Non-pigmented ciliary epithelial cell (primary cell): ENCODE data around the gene PCAT6.
"Not testable (repeated sequence)": the region's sequence is repeated elsewhere in the genome, so short reads cannot be mapped to it uniquely, and the experiment has no call there.

Experiments
- DNase-seq: peaks from one replicate; pipeline ENCODE4 v3.0.0-alpha.2; 2010; ENCODE audit warnings: low read depth

PCAT6 gene

GRCh38 chr1:202807451-202807925, 3.3 kb upstream of the PCAT6 start:
- no peak for DNase-seq

GRCh38 chr1:202807926-202808757, 2.6 kb upstream of the PCAT6 start, which contains the start of gene KDM5B:
KDM5B (minus strand) TSS chr1:202808421; CDS start chr1:202808305, 116 bp downstream.
- DNase-seq, result no peak

- no peak for DNase-seq
These were observed 1.1 kb upstream of the PCAT6 start for GRCh38 chr1:202809597-202810159.

GRCh38 chr1:202810193-202810614, 550 bp upstream of the PCAT6 start:
- no peak for DNase-seq

GRCh38 chr1:202811296-202812175, 782 bp downstream of the PCAT6 start:
- DNase-seq, result no peak

GRCh38 chr1:202812176-202813026, 1.6 kb downstream of the PCAT6 start:
- DNase-seq, result no peak

GRCh38 chr1:202815120-202815519, 4.4 kb downstream of the PCAT6 start:
- no peak for DNase-seq

GRCh38 chr1:202818819-202819218, 8.1 kb downstream of the PCAT6 start:
- no peak for DNase-seq

GRCh38 chr1:202821467-202821866, 10.7 kb downstream of the PCAT6 start:
- DNase-seq, result no peak

- DNase-seq, result no peak
These were observed 15.0 kb downstream of the PCAT6 start for GRCh38 chr1:202825748-202826147.

- DNase-seq, result not testable (repeated sequence)
These were observed 18.5 kb downstream of the PCAT6 start for GRCh38 chr1:202829223-202829622.

GRCh38 chr1:202831906-202832305, 21.2 kb downstream of the PCAT6 start:
- DNase-seq, result no peak

- no peak for DNase-seq
These were observed 24.2 kb downstream of the PCAT6 start for GRCh38 chr1:202834771-202835547.

- no peak for DNase-seq
These were observed 24.9 kb downstream of the PCAT6 start for GRCh38 chr1:202835548-202836072.

GRCh38 chr1:202836623-202837403, 26.1 kb downstream of the PCAT6 start:
- no peak for DNase-seq

- DNase-seq, result no peak
These were observed 27.1 kb downstream of the PCAT6 start for GRCh38 chr1:202837746-202838262.

GRCh38 chr1:202843081-202843480, 32.3 kb downstream of the PCAT6 start:
- no peak for DNase-seq

GRCh38 chr1:202844259-202844658, 33.5 kb downstream of the PCAT6 start:
- DNase-seq, result no peak

GRCh38 chr1:202844935-202845334, 34.2 kb downstream of the PCAT6 start:
- no peak for DNase-seq
